Dedifferentiated amniotic fluid mesenchymal stem cell (primary cell): ENCODE measurements around the gene PPARG.

ENCODE experiments used
- DNase-seq: peaks from one replicate; pipeline ENCODE4 v3.0.0-alpha.2; 2016; ENCODE audit errors: extremely low spot score

Gene PPARG

DNA sequence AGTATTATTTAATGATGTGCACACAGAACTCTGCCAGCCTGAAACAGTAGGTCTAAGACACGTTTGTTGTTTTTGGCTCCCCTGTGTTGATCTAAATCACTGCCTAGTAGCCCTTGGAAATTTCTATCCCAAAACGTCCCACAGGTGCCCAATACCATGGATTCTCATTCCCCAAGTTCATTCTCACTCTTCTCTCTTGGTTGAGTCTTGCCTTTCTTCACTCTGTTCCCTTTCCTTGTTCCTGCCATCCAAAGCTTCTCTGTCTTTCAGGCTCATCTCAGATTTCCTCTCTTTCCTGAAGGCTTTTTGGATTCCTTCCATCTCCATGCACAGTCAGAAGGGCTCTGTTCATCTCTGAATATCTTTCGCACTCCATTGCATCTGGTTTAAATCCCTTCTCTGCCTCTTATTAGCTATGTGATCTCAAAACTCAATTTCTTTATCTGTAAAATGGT, 54.2 kb downstream of the PPARG start:
- no peak for DNase-seq

DNA sequence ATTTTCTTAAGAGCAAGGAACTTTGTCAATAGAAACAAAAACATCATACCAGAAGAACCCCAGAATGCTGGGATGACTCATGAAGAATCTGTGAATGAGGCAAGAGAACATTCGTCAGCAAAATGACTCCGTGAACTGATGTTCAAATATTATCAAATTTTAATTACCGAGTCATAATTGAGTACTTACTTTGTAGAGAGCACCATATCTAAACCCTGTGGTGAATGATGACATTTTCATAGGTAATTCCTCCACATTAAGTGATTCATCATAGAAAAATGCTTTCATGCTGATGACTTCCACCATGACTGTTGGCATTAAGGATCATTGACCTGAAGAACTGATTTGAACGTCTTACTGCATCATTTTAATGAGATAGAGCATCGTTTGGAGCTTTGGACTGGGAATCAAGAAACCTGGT, 56.3 kb downstream of the PPARG start:
- DNase-seq, result no peak

DNA sequence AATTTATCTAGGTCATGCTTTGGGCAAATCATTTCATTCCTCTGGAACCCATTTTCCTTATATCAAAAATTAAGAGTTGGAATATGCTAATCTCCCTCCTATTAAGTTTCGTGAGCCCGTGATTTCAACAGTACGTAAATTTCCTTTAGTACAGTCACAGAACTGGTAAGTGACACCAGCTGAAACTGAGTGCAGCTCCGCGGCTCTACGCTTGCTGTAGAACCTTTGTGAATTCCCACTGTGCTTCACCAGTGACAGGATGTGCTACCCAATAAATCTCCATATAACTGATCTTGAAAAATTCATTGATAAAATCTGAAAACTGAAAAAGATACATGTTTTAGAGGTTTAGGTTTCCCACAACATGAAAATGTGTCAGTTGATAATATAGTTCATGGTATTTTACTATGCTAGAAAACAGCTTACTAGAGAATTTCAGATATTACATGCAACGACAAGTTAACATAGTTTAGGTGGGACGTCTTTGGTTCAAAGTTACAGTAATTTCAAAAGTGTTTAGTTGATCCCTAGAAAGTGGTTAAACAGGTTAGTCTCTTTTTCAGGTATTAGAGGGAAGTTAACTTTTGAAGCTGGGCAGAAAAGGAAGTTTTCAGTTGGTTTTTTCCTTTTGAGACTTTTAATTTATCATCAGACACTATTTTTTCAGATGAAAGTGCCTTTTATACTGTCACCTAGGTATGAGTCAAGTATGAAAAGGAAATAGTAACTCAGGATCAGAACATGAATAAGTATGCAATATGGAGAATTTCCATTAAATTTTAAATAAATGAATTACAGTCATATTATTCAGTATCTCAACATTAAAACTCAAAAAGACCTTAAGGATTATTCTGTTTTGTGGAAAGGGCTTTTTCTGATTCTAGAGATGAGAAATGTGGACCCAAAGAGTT, 57.0 kb downstream of the PPARG start:
- no peak for DNase-seq

DNA sequence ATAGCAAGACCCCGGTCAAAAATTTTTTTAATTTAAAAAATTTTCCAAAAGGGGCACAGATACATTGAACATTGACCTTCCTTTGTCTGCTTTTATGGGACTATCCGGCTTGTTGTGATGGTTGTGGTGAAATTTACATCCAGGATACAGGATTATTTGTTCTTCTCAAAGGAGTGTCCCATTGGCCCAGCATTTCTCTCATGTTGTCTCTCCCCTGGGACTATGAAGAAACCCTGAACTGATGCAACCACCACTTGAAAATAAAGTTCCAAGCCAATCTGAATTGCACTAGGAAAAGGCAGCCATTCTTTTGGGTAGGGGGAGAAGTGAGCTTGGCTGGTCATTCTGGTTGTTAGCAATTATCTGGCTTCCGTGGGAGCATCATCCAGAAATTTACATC, 58.4 kb downstream of the PPARG start:
- no peak for DNase-seq

DNA sequence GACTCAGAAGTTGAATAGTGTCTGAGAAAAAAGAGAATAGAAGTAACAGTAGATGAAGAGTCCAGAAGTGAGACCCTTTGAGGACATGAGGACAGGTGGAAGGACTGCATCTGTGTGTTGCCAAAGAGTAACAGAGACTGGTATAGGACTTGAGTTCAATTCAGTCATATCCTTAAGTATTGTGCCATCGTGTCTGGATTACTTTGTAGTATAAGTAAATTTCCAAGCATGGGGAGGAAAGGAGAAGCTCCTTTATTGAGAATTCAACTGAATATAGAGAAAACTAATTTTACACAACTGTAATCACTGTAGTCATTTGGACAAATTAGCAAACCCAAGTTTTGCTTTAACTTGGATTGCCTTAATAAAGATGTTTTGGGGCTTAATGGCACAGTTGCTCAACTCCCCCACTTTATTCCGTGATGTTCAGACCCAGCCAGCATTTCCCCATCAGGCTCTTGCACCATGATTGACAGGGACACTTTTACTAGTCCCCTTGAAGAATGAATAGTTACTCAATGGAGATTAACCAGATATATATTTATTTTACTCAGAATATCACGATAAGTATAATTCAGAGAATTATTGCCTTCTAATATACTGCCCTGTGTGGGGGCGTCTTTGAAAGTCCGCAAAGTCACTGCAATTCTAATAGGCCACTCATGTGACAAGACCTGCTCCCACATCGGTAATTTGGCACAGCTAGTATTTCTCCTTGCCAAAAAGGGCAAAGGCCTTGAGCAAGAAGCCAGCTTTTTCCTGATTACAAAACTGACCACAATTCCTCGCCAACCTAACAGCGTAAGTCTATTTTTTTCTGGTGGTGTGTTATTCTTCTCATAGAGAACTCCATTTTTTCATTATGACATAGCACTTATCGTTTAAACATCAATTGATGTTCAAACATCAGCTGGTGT, 61.3 kb downstream of the PPARG start:
- DNase-seq, result no peak

DNA sequence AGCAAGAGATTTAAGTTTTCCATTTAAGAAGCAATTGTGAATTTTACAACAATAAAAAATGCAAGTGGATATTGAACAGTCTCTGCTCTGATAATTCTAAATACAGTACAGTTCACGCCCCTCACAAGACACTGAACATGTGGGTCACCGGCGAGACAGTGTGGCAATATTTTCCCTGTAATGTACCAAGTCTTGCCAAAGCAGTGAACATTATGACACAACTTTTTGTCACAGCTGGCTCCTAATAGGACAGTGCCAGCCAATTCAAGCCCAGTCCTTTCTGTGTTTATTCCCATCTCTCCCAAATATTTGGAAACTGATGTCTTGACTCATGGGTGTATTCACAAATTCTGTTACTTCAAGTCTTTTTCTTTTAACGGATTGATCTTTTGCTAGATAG, 62.3 kb downstream of the PPARG start:
- no peak for DNase-seq

DNA sequence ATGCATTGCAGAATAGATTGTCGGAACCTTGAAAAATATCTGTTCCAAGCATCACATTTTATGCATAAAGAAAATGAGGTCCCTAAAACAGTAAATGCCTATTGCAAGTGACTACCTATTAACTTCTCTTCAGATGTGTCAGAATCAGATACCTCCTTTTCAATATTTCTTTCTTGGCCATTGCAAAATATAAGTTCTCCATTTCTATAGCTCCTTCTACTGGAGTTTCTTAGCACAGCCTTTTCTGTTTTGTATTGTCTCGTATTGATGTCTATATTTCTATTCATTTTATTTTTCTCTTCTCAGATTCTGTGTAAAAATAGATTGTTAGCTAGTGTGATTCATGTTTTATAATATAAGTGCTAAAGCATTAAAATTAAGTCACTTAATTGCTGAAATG, 63.4 kb downstream of the PPARG start:
- DNase-seq, result no peak

DNA sequence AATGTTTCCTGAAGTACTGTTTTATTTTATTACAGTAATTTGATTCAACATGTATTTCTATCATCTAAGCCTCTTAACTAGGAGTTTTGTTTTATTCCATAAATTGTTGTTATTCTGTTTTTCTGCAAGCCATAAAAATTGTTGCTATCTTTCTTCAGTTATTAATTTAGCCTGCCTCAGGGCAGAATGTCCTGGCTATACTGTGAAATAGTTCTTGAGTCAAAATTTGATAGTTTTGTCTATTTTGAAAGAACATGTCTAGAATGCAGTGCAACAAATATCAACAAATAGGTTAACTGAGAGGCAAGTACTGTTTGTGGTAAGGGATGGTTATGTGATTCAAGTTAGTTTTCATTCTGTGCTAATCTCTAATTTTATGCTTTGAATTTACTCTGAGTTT, 63.9 kb downstream of the PPARG start:
- DNase-seq, result no peak

DNA sequence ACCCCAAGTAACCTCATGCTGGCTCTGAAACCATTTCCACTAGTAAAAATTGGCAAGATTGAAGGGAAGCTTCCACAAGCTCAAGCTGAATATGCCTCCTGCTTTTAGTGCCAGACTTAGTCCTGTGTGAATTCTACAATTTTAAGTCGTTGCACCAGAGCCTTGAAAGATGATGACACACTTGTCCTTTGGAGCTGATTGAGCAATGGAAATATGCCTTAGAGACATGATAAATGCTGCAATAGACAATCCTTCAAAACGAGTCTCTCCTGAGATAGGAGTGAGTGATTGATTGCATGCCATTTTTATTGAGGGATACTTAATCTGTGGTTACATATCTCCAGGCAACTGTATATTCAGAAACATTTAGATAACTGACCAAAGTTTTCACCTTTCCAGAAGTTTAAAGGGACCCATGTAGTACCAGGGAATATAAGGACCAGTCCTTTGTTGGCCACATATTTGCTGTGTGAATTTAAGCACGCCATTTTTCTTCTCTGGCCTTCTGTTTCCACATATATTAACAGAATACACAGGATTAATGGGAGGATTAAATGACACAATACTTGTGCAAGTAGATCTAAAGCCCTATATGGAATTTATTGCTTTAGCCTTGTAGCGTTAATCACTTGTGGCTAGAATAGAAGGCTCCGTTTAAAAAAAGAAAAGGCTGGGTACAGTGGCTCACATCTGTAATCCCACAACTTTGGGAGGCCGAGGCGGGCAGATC, 65.1 kb downstream of the PPARG start:
- peak; percentile 38 for DNase-seq

DNA sequence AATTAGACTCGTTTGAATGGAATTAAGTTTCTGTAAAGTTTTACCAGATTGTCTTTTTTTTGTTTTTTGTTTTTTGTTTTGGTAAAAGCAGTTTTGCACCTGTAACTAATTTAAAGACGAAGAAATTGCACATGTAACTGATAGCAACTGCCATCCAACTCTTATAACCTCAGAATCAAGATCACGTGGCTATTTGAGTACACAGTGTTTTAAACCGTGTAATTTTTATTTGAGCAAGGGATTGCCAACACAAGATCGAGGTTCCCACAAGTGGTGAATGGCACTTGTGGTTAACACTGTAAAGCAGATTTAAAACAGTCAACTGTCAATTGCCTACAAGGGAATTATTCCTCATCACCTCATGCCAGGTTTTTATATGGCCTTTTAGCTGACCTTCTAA, 67.3 kb downstream of the PPARG start:
- DNase-seq, result no peak

DNA sequence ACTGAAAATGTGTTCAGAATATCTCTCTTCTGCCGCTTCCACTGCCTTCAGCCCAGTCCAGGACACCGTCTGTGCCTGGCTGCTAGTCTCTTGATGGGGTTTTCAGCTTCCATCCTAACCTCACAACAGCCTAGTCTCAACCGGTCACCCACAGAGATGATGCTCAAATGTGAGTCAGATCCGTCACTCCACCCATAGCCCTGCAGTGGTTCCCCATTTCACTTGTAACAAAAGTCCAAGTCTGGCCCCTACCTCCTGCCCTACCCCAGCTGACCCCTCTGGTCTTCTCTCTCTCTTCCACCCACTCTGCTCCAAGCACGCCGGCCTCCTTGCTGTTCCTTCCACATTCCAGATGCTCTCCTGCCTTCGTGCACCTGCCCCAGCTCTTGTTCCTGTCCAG, 68.1 kb downstream of the PPARG start:
- no peak for DNase-seq

DNA sequence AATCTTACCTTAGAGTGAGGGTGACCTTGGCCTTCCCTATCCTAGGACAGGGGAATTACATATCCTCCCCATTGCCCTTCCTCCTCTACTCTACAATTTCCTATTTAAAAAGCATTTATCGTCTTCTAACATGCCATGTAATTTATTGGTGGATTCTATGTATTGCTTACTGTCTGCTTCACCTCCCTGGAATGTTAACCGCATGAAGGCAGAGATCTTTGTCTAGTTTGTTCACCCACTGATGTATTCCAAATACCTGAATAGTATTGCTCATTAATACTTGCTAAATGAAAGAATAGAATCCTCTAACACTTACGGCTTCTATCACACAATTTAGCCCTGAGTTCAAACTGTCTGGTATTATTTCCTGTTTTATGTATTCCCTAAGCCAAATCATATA, 68.6 kb downstream of the PPARG start:
- no peak for DNase-seq

DNA sequence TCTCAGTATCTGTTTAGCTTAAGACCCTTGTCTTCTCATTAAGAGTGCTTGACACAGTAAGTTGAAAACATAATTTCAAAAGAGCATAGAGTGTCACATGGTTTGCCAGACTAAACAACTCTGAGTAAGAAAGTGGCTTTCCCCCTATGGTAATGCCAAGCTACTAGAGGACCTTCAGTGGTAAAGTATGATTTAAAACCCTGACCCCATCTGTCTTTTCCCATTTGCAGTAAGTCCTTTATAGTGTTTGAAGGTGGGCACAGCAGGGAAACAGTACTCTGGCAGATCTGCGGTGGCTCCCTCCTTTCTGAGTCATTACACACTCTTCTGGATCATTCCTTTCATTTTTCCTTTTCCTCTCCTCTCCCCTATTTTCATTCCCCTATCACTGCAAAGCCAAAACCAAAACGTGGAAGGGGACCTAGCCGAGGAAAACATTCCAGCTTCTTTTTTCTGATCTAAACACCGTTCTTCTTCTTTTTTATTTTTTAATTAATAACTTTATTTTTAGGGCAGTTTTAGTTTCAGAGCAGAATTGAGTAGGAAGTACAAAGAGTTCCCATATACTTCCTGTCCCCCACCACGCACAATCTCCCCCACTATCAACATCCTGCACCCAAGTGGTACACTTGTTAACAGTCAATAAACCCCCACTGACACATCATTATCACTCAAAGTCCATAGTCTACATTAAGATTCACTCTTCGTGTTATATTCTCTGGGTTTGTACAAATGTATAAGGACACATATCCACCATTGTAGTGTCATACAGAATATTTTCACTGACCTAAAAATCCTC, 74.7 kb downstream of the PPARG start:
- no peak for DNase-seq

DNA sequence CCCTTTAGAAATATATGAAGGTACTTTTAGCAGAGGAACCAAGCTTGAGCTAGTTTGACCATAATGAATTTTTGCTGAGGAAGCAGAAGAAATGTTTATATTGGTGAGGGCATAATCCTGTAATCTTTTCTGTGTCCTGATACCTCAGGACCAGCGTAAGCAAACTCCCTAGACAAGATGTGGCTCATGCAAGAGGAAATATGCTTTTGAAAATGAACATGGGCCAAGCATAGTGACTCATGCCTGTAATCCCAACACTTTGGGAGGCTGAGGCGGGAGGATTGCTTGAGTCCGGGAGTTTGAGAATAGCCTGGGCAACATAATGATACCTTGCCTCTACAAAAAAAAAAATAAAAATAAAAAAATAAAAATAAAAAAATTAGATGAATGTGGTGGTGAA, 78.5 kb downstream of the PPARG start:
- no peak for DNase-seq

DNA sequence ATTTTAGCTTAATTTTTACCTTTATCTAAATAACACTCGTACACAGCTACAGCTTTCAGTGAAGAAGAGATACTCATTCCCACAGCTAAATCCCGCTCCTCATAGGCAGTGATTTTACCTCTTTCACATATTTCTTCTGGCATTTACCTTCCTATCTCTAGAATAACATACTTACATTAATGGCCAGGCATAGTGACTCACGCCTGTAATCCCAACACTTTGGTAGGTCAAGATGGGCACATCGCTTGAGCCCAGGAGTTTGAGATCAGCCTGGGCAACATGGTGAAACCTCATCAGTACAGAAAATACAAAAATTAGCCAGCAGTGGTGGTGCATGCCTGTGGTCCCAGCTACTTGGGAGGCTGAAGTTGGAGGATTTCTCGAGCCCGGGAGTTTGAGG, 80.2 kb downstream of the PPARG start:
- no peak for DNase-seq

DNA sequence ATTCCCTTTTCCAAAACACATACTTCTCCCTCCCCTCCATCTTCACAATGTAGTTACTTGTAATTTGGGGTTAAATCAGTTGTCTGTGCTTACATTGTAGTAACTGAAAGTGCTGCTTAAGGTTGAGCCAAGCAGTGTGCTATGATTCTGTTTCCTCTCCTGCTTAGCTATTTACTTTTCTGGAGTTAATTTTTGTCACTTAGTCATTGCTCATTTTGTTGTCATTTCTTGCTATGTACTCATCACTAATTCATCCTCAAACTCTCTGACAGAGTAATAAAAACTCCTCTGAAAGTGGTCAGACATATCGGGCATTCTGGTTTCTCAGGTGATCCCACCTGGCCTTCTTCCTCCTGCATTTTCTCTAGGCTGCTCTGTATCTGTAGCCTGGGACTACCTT, 80.7 kb downstream of the PPARG start:
- DNase-seq, result no peak

DNA sequence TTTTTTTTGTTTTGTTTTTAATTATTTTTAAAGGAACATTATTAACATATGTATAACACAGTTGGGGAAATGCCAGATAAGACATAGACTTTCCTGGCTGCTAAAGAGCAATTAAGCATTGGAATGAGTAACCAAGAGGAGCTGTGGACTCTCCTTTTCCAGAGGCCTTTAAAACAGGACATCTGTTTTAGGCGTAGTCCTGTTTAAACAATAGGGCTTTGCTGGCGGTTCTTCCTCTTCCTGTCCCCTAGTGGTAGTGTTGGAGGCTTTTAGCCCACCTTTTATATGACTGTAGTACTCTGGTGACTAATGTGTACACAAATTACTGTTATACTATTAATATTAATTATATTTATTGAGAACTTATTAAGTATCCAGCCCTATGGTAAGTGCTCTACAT, 81.9 kb downstream of the PPARG start:
- no peak for DNase-seq

DNA sequence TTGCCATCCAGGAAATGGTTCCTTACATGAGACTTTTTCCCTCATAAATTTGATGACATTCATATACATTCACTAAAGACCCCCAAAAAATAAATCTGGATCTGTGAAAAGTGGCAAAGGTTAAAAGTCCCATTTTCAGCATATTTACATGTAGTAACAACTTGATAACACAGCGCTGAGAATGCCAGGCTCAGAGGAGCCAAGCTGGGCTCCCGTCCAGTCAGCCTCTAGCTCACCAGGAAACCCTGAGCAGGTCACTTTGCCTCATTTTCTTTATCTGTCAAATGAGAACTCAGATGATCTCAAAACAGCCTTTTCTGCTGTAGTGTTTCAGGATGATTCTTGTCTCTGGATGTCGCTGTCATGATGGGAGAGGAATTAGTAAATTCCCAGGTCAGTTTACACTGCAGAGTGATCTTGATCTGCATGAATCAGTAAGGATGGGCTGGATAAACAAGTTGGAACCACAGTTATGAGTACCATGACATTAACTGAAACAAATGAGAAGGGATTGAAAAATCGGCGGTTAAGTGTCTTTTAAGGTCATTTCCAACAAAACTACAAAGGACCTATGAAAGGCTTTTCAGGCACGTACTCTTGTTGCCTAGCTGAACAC, 82.8 kb downstream of the PPARG start:
- DNase-seq, result no peak

DNA sequence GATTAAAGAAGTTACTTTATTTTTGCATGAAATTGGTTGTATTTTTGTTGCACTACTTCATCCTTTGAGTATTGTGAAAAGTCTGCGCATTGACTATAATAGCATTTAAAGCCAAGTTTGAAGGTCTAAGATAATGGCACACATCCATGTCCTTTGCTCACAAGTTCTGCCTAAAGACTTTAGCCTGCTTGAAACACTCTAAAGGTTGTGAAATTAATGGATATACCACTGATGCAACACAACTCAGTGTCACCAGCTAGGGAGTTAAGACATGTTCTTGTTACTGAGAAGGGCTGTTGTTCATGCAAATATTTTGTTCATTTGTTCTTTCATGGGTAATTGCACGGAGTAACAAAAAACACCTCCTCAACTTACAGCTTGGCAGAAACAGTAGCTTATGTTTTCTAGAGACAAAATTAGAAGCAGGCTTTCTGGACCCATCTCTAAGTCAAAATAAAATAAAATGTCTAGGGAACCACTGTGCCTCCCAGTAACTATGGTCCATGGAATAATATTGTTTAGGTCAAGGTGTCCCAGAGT, 83.9 kb downstream of the PPARG start:
- DNase-seq, result no peak

DNA sequence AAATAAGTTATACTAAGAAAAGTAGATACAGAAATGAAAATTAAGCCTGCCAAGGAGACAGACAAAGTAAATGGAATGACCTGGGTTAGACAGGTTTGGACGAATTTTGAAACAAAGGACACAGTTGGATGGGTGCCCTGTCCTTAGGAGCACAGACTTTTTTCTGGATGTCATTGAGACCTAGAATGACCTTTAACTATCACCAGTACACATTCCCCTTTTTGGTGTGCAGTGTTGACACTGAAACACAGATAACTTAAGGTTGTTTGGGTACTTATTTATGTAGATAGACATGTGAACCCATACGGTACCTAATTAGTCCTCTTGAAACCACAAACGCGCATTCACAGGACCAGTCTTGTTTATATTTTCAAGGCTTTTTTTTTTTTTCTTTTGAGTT, 86.7 kb downstream of the PPARG start:
- no peak for DNase-seq
